IMR-90 (cell line): ENCODE results near the gene RAI1. TPM values are rescaled to one million over a fixed set of nuclear protein-coding genes. Genes with fewer than 3 reads are reported as not detected.

Experiments used
- ATAC-seq: fragments of 200-7000 bp; cut with Tn5 transposase; 2 replicates; pipeline ENCODE4 v1.9.1; 2020; ENCODE audit warnings: low read depth, mild to moderate bottlenecking, moderate library complexity
- BruUV-seq: library from RNA; stranded (reverse); fragments of 400-500 nt; replicated peaks from 2 replicates; lab custom pipeline; 2021; lab: Mats Ljungman, UMichigan
- CTCF ChIA-PET: fragments of 300-600 bp; formaldehyde crosslinking; extraction: SDS; loops from one replicate; lab custom pipeline; 2021; ENCODE audit warnings: antibody characterized with exemption; lab: Yijun Ruan, JAX
- POLR2A ChIA-PET: fragments of 300-600 bp; sonication (Branson Sonifier 250); formaldehyde crosslinking; loops from one replicate; lab custom pipeline; 2022; ENCODE audit warnings: antibody characterized with exemption; ENCODE audit not compliant: unreplicated experiment; lab: Charles Lee
- DNase-seq: peaks from one replicate; pipeline ENCODE4 v3.0.0; 2013
- H2AFZ ChIP-seq: replicated peaks from 2 replicates; pipeline ENCODE3; 2013; ENCODE audit warnings: low read length, mild to moderate bottlenecking; ENCODE audit not compliant: poor library complexity
- H2AK5ac ChIP-seq: 2 replicates; pipeline ENCODE4 v1.6.1; 2013; ENCODE audit warnings: low read depth, low read length, inconsistent platforms
- H2AK9ac ChIP-seq: replicated peaks from 2 replicates; pipeline ENCODE3; 2013; ENCODE audit warnings: mild to moderate bottlenecking, low read depth, low read length, moderate library complexity; ENCODE audit not compliant: poor library complexity
- H2BK120ac ChIP-seq: 2 replicates; pipeline ENCODE4 v1.6.1; 2013; ENCODE audit warnings: low read depth, low read length, inconsistent platforms
- H2BK15ac ChIP-seq: 3 replicates; pipeline ENCODE4 v1.6.1; 2013; ENCODE audit warnings: low read depth, low read length, inconsistent platforms
- H2BK20ac ChIP-seq: 2 replicates; pipeline ENCODE4 v1.6.1; 2013; ENCODE audit warnings: low read depth, mild to moderate bottlenecking, inconsistent platforms, low read length, moderate library complexity
- H2BK5ac ChIP-seq: 2 replicates; pipeline ENCODE4 v1.6.1; 2013; ENCODE audit warnings: mild to moderate bottlenecking, low read depth, low read length, inconsistent platforms; ENCODE audit not compliant: poor library complexity, severe bottlenecking
- H3K14ac ChIP-seq: replicated peaks from 2 replicates; pipeline ENCODE4 v1.6.1; 2013; ENCODE audit warnings: low read depth, low read length, inconsistent platforms
- H3K18ac ChIP-seq: 2 replicates; pipeline ENCODE4 v1.6.1; 2013; ENCODE audit warnings: low read depth, low read length, control low read depth
- H3K23ac ChIP-seq: 2 replicates; pipeline ENCODE4 v1.6.1; 2013; ENCODE audit warnings: low read depth, low read length, inconsistent platforms
- H3K27ac ChIP-seq: 2 replicates; pipeline ENCODE4 v1.5.1; 2013; ENCODE audit warnings: mild to moderate bottlenecking, control low read depth, low read length; ENCODE audit not compliant: insufficient read depth
- H3K27me3 ChIP-seq: 2 replicates; pipeline ENCODE4 v1.6.1; 2013; ENCODE audit warnings: low read length; ENCODE audit not compliant: control insufficient read depth, insufficient read depth
- H3K36me3 ChIP-seq: 2 replicates; pipeline ENCODE4 v1.6.1; 2013; ENCODE audit warnings: low read length, mixed read lengths; ENCODE audit not compliant: control insufficient read depth, insufficient read depth
- H3K4ac ChIP-seq: 2 replicates; pipeline ENCODE4 v1.6.1; 2013; ENCODE audit warnings: low read depth, low read length, inconsistent platforms
- H3K4me1 ChIP-seq: 2 replicates; pipeline ENCODE4 v1.6.1; 2013; ENCODE audit warnings: low read length, mixed read lengths; ENCODE audit not compliant: control insufficient read depth, insufficient read depth
- H3K4me2 ChIP-seq: 2 replicates; pipeline ENCODE4 v1.6.1; 2013; ENCODE audit warnings: low read depth, mild to moderate bottlenecking, control low read depth, low read length, moderate library complexity
- H3K4me3 ChIP-seq: 2 replicates; pipeline ENCODE4 v1.5.1; 2013; ENCODE audit warnings: low read depth, mild to moderate bottlenecking, control low read depth, low read length, moderate library complexity; ENCODE audit not compliant: insufficient read depth
- H3K56ac ChIP-seq: 2 replicates; pipeline ENCODE4 v1.6.1; 2013; ENCODE audit warnings: low read length, inconsistent platforms; ENCODE audit not compliant: insufficient read depth; ENCODE audit errors: extremely low read depth
- H3K79me1 ChIP-seq, 2 experiments: 2 replicates each; pipeline ENCODE4 v1.6.1; 2013; ENCODE audit warnings: low read length in 2 of 2, inconsistent platforms in 1 of 2, low read depth in 1 of 2
- H3K9ac ChIP-seq: 2 replicates; pipeline ENCODE4 v1.6.1; 2013; ENCODE audit warnings: low read depth, low read length, control low read depth
- H3K9me1 ChIP-seq: 2 replicates; pipeline ENCODE4 v1.6.1; 2013; ENCODE audit warnings: low read length, inconsistent platforms; ENCODE audit not compliant: insufficient read depth
- H3K9me3 ChIP-seq: 2 replicates; pipeline ENCODE4 v1.6.1; 2013; ENCODE audit warnings: low read length; ENCODE audit not compliant: control insufficient read depth, insufficient read depth
- H4K20me1 ChIP-seq: 2 replicates; pipeline ENCODE4 v1.6.1; 2013; ENCODE audit warnings: low read length, inconsistent platforms; ENCODE audit not compliant: insufficient read depth
- H4K5ac ChIP-seq: 2 replicates; pipeline ENCODE4 v1.6.1; 2013; ENCODE audit warnings: mild to moderate bottlenecking, low read depth, low read length, control low read depth
- H4K8ac ChIP-seq, 2 experiments: 2 replicates each; pipeline ENCODE4 v1.6.1; 2013; ENCODE audit warnings: low read depth in 2 of 2, low read length in 2 of 2, control low read depth in 1 of 2, inconsistent platforms in 1 of 2
- H4K91ac ChIP-seq: 2 replicates; pipeline ENCODE4 v1.6.1; 2013; ENCODE audit warnings: low read depth, low read length, inconsistent platforms; ENCODE audit not compliant: insufficient read depth
- BHLHE40 ChIP-seq: fragments of 150-350 bp; IDR thresholded peaks from 2 replicates; pipeline ENCODE4 v1.6.1; 2016; ENCODE audit warnings: mild to moderate bottlenecking, low read depth, low read length
- CEBPB ChIP-seq: IDR thresholded peaks from 2 replicates; pipeline ENCODE4 v1.6.1; 2012; ENCODE audit warnings: low read depth, low read length, improper control_type of control experiment
- CHD1 ChIP-seq: IDR thresholded peaks from 2 replicates; pipeline ENCODE4 v1.6.1; 2012; ENCODE audit warnings: low read depth, low read length, improper control_type of control experiment
- CTCF ChIP-seq: conservative IDR thresholded peaks from 2 replicates; pipeline ENCODE4 v1.5.1; 2012; ENCODE audit warnings: mild to moderate bottlenecking, low read depth, low read length, improper control_type of control experiment
- ELK1 ChIP-seq: fragments of 150-350 bp; IDR thresholded peaks from 2 replicates; pipeline ENCODE4 v1.6.1; 2016; ENCODE audit warnings: low read depth, mild to moderate bottlenecking, low read length, moderate library complexity, borderline replicate concordance
- FOS ChIP-seq: fragments of 150-350 bp; IDR thresholded peaks from 2 replicates; pipeline ENCODE4 v1.6.1; 2016; ENCODE audit warnings: low read depth, low read length
- MAFK ChIP-seq: IDR thresholded peaks from 2 replicates; pipeline ENCODE4 v1.6.1; 2012; ENCODE audit warnings: low read depth, low read length, improper control_type of control experiment
- MAZ ChIP-seq: IDR thresholded peaks from 2 replicates; pipeline ENCODE4 v1.6.1; 2012; ENCODE audit warnings: low read depth, mild to moderate bottlenecking, low read length, improper control_type of control experiment, moderate library complexity, borderline replicate concordance
- MXI1 ChIP-seq: IDR thresholded peaks from 2 replicates; pipeline ENCODE4 v1.6.1; 2012; ENCODE audit warnings: low read depth, mild to moderate bottlenecking, low read length, moderate library complexity, borderline replicate concordance
- NFE2L2 ChIP-seq: fragments of 150-350 bp; IDR thresholded peaks from 2 replicates; pipeline ENCODE4 v1.6.1; 2016; ENCODE audit warnings: low read depth, mild to moderate bottlenecking, low read length
- POLR2A ChIP-seq: IDR thresholded peaks from 2 replicates; pipeline ENCODE4 v1.6.1; 2012; ENCODE audit warnings: mild to moderate bottlenecking, low read depth, low read length
- RAD21 ChIP-seq: IDR thresholded peaks from 2 replicates; pipeline ENCODE4 v1.6.1; 2012; ENCODE audit warnings: low read length, improper control_type of control experiment
- RCOR1 ChIP-seq: IDR thresholded peaks from 2 replicates; pipeline ENCODE4 v1.6.1; 2012; ENCODE audit warnings: mild to moderate bottlenecking, low read length, improper control_type of control experiment; ENCODE audit not compliant: insufficient replicate concordance
- RFX5 ChIP-seq: IDR thresholded peaks from 2 replicates; pipeline ENCODE4 v1.8.0; 2012; ENCODE audit warnings: low read depth, mild to moderate bottlenecking, low read length, moderate library complexity
- SMC3 ChIP-seq: fragments of 150-350 bp; IDR thresholded peaks from 2 replicates; pipeline ENCODE4 v1.6.1; 2016; ENCODE audit warnings: low read depth, mild to moderate bottlenecking, antibody characterized with exemption, low read length, moderate library complexity
- WGBS, 2 experiments: methylation state at CpG; one replicate each; pipeline versions ENCODE4 v1.1.5 to v1.1.7; 2013; ENCODE audit warnings: missing lambda C conversion rate in 2 of 2; ENCODE audit not compliant: insufficient read length in 1 of 2; ENCODE audit errors: extremely low coverage in 2 of 2; 5-methylcytosine and 5-hydroxymethylcytosine counted together
- dilution Hi-C: fragments of 300-500 bp; cut with HindIII; formaldehyde crosslinking; loops from one replicate; pipeline ENCODE4 v1.14.3; 2018; ENCODE audit warnings: low sequenced_read_pairs; ENCODE audit not compliant: unreplicated experiment
- in situ Hi-C: fragments of 300-500 bp; cut with MboI; formaldehyde crosslinking; loops from 3 replicates; pipeline ENCODE4 v1.14.3; 2019; ENCODE audit warnings: low sequenced_read_pairs, inconsistent platforms, mixed read lengths
- intact Hi-C: fragments of 100-400 bp; cut with micrococcal nuclease; formaldehyde crosslinking; loops from 2 replicates; pipeline ENCODE4 v1.10.0; 2022
- polyA plus RNA-seq, 3 experiments: library from polyadenylated mRNA; depleted of rRNA; stranded (reverse); fragments of >200 nt; gene quantifications; 2 replicates each; pipeline ENCODE4 v1.2.3, GENCODE V29; 2012; ENCODE audit warnings: low replicate concordance in 1 of 3
- total RNA-seq: library from RNA; depleted of rRNA; stranded (reverse); fragments of >200 nt; gene quantifications from 2 replicates; pipeline ENCODE4 v1.2.3, GENCODE V29; 2012
- TF ChIP-seq, protein P1 (sequence below): fragments of 150-350 bp; IDR thresholded peaks from 2 replicates; pipeline ENCODE4 v1.6.1; 2017; ENCODE audit warnings: mild to moderate bottlenecking, antibody characterized with exemption, low read length, low read depth

Gene RAI1
- total and polyA plus RNA-seq, 2 of the 4 experiments (the other 2 are of a cell fraction), result 1.8 to 10.5 TPM

DNA sequence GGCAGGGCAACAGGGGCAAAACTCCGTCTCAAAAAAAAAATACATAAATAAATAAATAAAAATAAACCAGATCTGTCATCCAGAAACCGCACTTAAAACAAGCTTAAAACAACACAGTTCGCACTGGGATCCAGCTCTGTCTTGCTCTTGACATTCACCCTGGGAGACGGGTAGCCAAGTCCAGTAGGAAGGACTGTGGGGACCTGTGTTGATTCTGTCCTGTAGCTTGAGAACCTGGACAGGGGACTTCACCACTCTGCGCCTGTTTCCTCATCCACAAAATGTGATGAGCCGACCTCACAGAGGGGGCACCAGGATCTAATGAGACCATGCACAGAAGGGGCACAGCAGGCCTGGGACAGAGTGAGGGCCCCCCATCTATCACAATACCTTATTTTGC lies 1.5 kb upstream of the RAI1 start:
- no peak for DNase-seq
- H4K91ac ChIP-seq, result no peak overlapping the region
- ChIA-PET CTCF (interaction anchor here (0.6 kb wide), 1 partner anchor 156 kb away, joined by 3 read pairs; no protein-coding TSS in a partner anchor), POLR2A (no interaction called here)
- H3K14ac ChIP-seq, result no peak overlapping the region
- no peak overlapping the region for H3K27ac ChIP-seq
- H4K8ac ChIP-seq, result no peak overlapping the region
- H3K27me3 ChIP-seq, result no peaks in the 10 kb centered on the region
- H3K56ac ChIP-seq, result no peak overlapping the region
- H2BK5ac ChIP-seq, result no peak overlapping the region
- H3K9ac ChIP-seq, result no peak overlapping the region
- no peaks in the 10 kb centered on the region for H3K36me3 ChIP-seq
- H2BK20ac ChIP-seq, result no peak overlapping the region
- no peak overlapping the region for H2BK15ac ChIP-seq
- 80% methylated on average over 1 of the region's 6 CpGs; no CpG with 5 or more reads in 1 of the 2 experiments for WGBS, 2 experiments
- H3K4me3 ChIP-seq, result no peak overlapping the region
- H4K5ac ChIP-seq, result no peak overlapping the region
- in situ Hi-C loops, result loop anchor here (5.0 to 10.0 kb wide), 2 partner anchors 178 to 355 kb away; partner anchors contain the start of genes ATPAF2 and GID4
- intact Hi-C loops, result loop anchor here (5.0 to 10.0 kb wide), 4 partner anchors 43 to 353 kb away; no protein-coding TSS in a partner anchor
- no peak overlapping the region for H3K18ac ChIP-seq
- dilution Hi-C loops, result no loop called here
- no peak overlapping the region for H2BK120ac ChIP-seq
- no peak overlapping the region for H2AK9ac ChIP-seq
- no peak overlapping the region for H3K4ac ChIP-seq
- no peak overlapping the region for H2AK5ac ChIP-seq
- H3K23ac ChIP-seq, result no peak overlapping the region
- no peak overlapping the region for H3K4me2 ChIP-seq
- peaks cover 2% of the 10 kb centered on the region; the same call in 1 of the 2 replicates for H3K9me1 ChIP-seq
- ATAC-seq, result no peak
- peaks cover 0 to 11% of the 10 kb centered on the region in 2 experiments; a peak in 2 of 4 replicates for H3K79me1 ChIP-seq
- no peak overlapping the region for H2AFZ ChIP-seq
- BruUV-seq, result no TSS peak
- TF ChIP-seq RAD21, result no peak
- no peak for TF ChIP-seq BHLHE40
- no peak for TF ChIP-seq MAZ
- no peak for TF ChIP-seq POLR2A
- TF ChIP-seq CTCF, result no peak
- TF ChIP-seq FOS, result no peak
- TF ChIP-seq ELK1, result no peak
- TF ChIP-seq CEBPB, result no peak
- no peak for TF ChIP-seq RCOR1
- TF ChIP-seq MAFK, result no peak
- TF ChIP-seq SMC3, result no peak
- TF ChIP-seq, protein P1, sequence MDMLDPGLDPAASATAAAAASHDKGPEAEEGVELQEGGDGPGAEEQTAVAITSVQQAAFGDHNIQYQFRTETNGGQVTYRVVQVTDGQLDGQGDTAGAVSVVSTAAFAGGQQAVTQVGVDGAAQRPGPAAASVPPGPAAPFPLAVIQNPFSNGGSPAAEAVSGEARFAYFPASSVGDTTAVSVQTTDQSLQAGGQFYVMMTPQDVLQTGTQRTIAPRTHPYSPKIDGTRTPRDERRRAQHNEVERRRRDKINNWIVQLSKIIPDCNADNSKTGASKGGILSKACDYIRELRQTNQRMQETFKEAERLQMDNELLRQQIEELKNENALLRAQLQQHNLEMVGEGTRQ, result no peak
- TF ChIP-seq NFE2L2, result no peak
- TF ChIP-seq CHD1, result no peak
- no peak for TF ChIP-seq MXI1
- no peak for TF ChIP-seq RFX5
- H3K4me1 ChIP-seq, result peaks cover 10% of the 10 kb centered on the region
- H4K20me1 ChIP-seq, result peaks cover 26% of the 10 kb centered on the region
- no peaks in the 10 kb centered on the region for H3K9me3 ChIP-seq
